ENCODE results near the gene LIG1. TPM values are rescaled to one million over a fixed set of nuclear protein-coding genes. Genes with fewer than 3 reads are reported as not detected.

LIG1 gene
- total RNA-seq, 2 experiments from 2014 or later, result 172 to 279 TPM

DNA sequence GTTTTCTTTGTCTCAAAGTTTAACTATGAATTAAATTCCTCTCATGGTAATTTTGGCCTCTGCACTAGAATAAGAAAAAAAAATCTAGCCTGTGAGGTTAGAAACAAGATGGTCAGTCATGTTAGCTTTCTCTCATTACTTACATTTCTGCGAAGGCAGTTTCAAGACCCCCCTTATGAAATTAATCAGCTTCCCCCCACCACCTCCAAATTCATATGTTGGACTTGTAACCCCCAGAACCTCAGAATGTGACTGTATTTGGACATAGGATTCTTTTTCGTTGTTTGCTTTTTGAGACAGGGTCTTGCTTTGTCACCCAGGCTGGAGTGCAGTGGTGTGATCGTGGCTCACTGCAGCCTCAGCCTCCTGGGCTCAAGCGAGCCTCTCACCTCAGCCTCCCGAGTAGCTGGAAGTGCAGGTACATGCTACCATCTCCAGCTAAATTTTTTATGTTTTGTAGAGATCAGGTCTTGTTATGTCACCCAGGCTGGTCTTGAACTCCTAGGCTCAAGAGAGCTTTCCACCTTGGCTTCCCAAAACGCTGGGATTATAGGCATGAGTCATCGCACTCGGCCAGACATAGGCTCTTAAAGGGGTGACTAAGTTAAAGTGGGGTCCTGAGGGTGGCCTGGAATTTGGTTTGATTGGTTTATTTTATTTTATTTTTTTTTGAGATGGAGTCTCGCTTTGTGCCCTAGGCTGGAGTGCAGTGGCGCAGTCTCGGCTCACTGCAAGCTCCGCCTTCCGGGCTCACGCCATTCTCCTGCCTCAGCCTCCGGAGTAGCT, 61.0 kb downstream of the LIG1 start:
- POLR2A ChIA-PET, result interaction anchor here (0.6 kb wide), 2 partner anchors 140 to 601 kb away, joined by 3 read pairs; no protein-coding TSS in a partner anchor
- no peak overlapping the region for H3K4me3 ChIP-seq (ENCODE audit: low read depth, low read length, poor library complexity, severe bottlenecking)
- H2AFZ ChIP-seq (ENCODE audit: low read length), result no peak overlapping the region
- DNase-seq (ENCODE audit: low spot score), result no peak
- H3K9me3 ChIP-seq (ENCODE audit: low read length), result no peaks in the 10 kb centered on the region
- peaks cover 20% of the 10 kb centered on the region for H3K4me1 ChIP-seq (ENCODE audit: insufficient read depth, low read length, poor library complexity, severe bottlenecking)
- H4K20me1 ChIP-seq (ENCODE audit: insufficient read depth, low read length), result no peaks in the 10 kb centered on the region
- no peak overlapping the region for H3K4me2 ChIP-seq (ENCODE audit: low read length)
- no TSS peak for BruUV-seq (replicated peaks)
- H3K79me2 ChIP-seq (ENCODE audit: insufficient read depth, low read depth, low read length), result no peaks in the 10 kb centered on the region
- no peak overlapping the region for H3K27ac ChIP-seq (ENCODE audit: low read depth, low read length, poor library complexity, severe bottlenecking)
- H3K36me3 ChIP-seq (ENCODE audit: insufficient read depth, low read length), result peaks cover under 1% of the 10 kb centered on the region; the same call in 1 of the 2 replicates
- intact Hi-C loops (cut with micrococcal nuclease; ENCODE audit: unreplicated experiment), result no loop called here
- H3K9me2 ChIP-seq (ENCODE audit: insufficient read depth, low read length), result no peaks in the 10 kb centered on the region
- CTCF ChIA-PET (ENCODE audit: unreplicated experiment), result no interaction called here
- TF ChIP-seq EZH2phosphoT487 (IDR thresholded peaks at IDR 0.05; ENCODE audit: borderline replicate concordance, low read depth, low read length), result no peak
- TF ChIP-seq, protein P1, sequence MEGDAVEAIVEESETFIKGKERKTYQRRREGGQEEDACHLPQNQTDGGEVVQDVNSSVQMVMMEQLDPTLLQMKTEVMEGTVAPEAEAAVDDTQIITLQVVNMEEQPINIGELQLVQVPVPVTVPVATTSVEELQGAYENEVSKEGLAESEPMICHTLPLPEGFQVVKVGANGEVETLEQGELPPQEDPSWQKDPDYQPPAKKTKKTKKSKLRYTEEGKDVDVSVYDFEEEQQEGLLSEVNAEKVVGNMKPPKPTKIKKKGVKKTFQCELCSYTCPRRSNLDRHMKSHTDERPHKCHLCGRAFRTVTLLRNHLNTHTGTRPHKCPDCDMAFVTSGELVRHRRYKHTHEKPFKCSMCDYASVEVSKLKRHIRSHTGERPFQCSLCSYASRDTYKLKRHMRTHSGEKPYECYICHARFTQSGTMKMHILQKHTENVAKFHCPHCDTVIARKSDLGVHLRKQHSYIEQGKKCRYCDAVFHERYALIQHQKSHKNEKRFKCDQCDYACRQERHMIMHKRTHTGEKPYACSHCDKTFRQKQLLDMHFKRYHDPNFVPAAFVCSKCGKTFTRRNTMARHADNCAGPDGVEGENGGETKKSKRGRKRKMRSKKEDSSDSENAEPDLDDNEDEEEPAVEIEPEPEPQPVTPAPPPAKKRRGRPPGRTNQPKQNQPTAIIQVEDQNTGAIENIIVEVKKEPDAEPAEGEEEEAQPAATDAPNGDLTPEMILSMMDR (conservative IDR thresholded peaks at IDR 0.05; ENCODE audit: low read length), result no peak

DNA sequence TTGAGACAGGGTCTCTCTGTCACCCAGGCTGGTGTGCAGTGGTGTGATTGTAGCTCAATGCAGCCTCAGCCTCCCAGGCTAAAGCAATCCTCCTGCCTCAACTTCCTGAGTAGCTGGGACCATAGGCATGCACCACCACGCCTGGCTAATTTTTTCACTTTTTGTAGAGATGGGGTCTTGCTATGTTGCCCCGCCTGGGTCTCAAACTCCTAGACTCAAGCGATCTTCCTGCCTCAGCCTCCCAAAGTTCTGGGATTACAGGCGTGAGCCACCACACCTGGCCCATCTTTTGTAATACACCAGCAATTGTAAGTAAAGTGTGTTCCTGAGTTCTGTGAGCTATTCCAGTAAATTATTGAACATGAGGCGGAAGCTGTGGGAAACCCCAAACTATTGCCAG, 66.2 kb downstream of the LIG1 start:
- no peaks in the 10 kb centered on the region for H3K36me3 ChIP-seq (ENCODE audit: insufficient read depth, low read length)
- no peak overlapping the region for H3K4me3 ChIP-seq (ENCODE audit: low read depth, low read length, poor library complexity, severe bottlenecking)
- no peaks in the 10 kb centered on the region for H3K9me3 ChIP-seq (ENCODE audit: low read length)
- no peak overlapping the region for H2AFZ ChIP-seq (ENCODE audit: low read length)
- BruUV-seq (replicated peaks), result no TSS peak
- H3K27ac ChIP-seq (ENCODE audit: low read depth, low read length, poor library complexity, severe bottlenecking), result no peak overlapping the region
- TF ChIP-seq, protein P1 (conservative IDR thresholded peaks at IDR 0.05; ENCODE audit: low read length), result no peak
- no peak for TF ChIP-seq EZH2phosphoT487 (IDR thresholded peaks at IDR 0.05; ENCODE audit: borderline replicate concordance, low read depth, low read length)
- H3K4me1 ChIP-seq (ENCODE audit: insufficient read depth, low read length, poor library complexity, severe bottlenecking), result peaks cover 3% of the 10 kb centered on the region
- no peaks in the 10 kb centered on the region for H3K79me2 ChIP-seq (ENCODE audit: insufficient read depth, low read depth, low read length)
- no peak overlapping the region for H3K4me2 ChIP-seq (ENCODE audit: low read length)
- intact Hi-C loops (cut with micrococcal nuclease; ENCODE audit: unreplicated experiment), result no loop called here
- ChIA-PET CTCF (ENCODE audit: unreplicated experiment) (no interaction called here), POLR2A (no interaction called here)
- no peak for DNase-seq (ENCODE audit: low spot score)
- no peaks in the 10 kb centered on the region for H3K9me2 ChIP-seq (ENCODE audit: insufficient read depth, low read length)
- no peaks in the 10 kb centered on the region for H4K20me1 ChIP-seq (ENCODE audit: insufficient read depth, low read length)
